GM21528 (cell line): ENCODE measurements around the gene RALGPS2.
"Not testable (repeated sequence)": the region's sequence is repeated elsewhere in the genome, so short reads cannot be mapped to it uniquely, and the experiment has no call there.

Source experiments
- ATAC-seq: cut with Tn5 transposase; IDR thresholded peaks from one replicate; pipeline ENCODE4 v1.9.1; 2021; ENCODE audit warnings: mild to moderate bottlenecking, moderate library complexity; ENCODE audit not compliant: unreplicated experiment, low FRiP score

Gene RALGPS2

DNA sequence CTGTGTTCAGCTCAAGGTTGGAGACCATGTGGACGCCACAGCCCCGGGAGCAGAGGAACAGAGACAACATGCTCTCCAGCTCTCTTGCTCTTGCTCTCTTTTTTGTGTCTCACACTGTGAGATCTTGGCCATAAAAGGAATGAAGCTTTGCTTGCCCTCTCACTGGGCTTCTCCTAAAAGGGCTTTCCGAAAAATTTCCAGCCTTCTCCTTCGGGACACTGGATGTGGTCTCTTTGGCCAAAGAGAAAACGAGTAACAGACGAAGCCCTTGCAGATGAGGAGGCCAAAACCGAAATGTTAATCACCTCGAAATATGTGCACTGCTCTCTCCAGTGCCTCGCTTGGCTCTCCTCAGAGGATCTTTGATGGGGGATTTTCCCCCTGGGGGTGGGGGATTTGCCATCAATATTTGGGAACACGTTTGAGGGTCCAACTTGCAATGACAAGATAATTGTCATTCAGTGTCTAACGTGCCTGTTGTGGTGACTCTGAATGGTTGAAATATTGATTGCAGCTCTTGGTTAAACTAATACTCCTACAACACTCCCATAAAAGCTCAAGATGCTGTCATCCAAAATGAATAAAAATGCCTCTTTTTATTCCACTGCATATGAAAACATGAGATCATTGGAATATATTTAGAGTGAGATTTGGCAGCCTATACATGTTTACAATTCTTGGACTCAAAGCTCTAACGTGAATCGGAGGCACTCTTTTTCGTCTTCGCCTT, 214.5 kb downstream of the RALGPS2 start:
- no peak for ATAC-seq

- no peak for ATAC-seq
These were observed 215.2 kb downstream of the RALGPS2 start for GRCh38 chr1:178940068-178940765.

GRCh38 chr1:178941261-178941689, 216.2 kb downstream of the RALGPS2 start:
- no peak for ATAC-seq

GRCh38 chr1:178941849-178942248, 216.8 kb downstream of the RALGPS2 start:
- ATAC-seq, result no peak

DNA sequence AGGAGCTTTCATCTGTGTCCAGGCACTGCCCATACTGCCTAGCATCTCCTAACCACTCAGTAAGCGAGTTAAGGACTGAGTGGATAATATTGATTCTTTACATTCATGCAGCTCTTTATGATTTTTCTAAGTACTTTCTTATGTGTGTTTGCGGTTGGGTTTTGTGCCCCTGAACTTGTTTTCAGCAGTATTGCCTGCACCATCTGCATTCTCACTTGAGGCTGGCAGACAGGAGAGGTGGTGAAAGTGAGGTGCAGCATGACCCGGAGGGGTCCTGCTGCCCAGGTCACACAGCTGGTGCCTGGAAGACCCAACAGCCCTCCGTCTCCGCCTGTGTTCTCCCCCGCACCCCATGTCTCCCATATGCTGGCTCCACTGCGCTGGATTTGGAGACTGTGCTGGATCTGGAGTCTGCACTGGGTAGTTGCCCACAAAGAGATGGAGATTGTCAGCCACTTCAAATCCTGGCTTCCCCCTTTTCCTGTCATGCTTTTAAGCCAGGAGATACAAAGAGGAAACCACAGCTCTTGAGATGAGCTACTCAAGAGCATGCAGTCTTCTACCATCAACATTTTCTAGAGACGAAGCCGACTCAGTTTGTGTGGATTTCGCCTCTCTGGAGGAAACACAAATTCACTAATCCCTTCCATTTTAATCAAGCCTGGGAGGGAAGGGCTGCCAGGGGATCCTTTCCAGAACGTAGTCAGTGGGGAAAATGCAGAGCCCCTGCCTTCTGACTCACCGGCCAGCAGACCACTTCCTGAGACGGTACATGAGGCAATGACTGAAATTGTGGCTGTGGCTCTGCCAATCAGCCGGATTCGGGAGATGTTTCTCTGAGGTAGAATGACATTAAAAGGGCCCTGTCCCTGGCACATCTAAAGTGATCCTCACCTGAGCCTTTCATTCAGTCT, 217.5 kb downstream of the RALGPS2 start:
- no peak for ATAC-seq

DNA sequence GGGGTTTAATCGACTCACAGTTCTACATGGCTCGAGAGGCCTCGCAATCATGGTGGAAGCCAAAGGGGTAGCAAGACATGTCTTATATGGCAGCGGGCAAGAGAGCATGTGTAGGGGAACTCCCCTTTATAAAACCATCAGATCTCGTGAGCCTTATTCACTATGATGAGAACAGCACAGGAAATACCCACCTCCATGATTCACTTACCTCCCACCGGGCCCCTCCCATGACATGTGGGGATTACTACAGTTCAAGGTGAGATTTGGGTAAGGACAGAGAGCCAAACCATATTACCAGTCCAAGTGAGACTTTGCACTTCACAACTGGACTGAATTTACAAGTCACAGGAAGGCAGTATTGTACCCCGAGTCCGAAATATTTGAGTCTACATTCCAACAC, 219.7 kb downstream of the RALGPS2 start:
- ATAC-seq, result no peak

- no peak for ATAC-seq
These were observed 220.8 kb downstream of the RALGPS2 start for GRCh38 chr1:178945763-178946266.

GRCh38 chr1:178946416-178946815, 221.4 kb downstream of the RALGPS2 start:
- no peak for ATAC-seq

DNA sequence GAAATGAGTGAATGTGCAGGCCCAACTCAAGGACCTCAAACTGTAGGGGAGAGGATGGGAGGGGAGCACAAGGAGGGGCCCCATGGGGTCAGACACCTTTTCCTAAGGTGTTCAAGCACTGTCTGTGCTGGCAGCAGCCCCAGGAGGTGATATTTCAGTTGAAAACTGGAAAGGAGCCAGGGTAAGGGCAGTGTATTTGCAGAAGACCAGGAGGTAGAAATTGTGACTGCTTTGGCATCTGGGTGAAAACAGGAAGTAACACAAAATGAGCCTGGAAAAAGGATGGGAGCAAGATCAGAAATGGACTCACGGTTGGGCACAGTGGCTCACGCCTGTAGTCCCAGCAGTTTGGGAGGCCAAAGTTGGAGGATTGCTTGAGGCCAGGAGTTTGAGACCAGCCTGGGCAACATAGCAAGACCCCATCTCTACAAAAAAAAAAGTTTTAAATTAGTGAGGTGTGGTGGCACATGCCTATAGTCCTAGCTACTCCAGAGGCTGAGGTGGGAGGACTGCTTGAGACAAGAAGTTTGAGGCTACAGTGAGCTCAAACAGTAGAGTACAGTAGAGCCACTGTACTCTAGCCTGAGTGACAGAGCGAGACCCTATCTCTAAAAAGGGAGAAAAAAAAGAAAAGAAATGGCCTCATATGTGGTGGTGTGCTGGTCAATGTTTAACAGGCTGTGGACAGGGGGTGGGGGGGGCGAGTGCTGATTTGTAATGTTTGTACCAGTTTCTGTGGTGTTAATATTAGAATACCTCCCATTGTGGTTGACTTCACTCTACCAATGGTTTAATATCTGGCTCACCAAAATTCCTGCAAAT, 222.0 kb downstream of the RALGPS2 start:
- no peak for ATAC-seq

- no peak for ATAC-seq
These were observed 222.6 kb downstream of the RALGPS2 start for GRCh38 chr1:178947677-178947981.

- ATAC-seq, result no peak
These were observed 223.6 kb downstream of the RALGPS2 start for GRCh38 chr1:178948676-178949075.

- not testable (repeated sequence) for ATAC-seq
These were observed 224.8 kb downstream of the RALGPS2 start for GRCh38 chr1:178949866-178950265.

GRCh38 chr1:178951600-178951999, 226.6 kb downstream of the RALGPS2 start:
- ATAC-seq, result no peak

DNA sequence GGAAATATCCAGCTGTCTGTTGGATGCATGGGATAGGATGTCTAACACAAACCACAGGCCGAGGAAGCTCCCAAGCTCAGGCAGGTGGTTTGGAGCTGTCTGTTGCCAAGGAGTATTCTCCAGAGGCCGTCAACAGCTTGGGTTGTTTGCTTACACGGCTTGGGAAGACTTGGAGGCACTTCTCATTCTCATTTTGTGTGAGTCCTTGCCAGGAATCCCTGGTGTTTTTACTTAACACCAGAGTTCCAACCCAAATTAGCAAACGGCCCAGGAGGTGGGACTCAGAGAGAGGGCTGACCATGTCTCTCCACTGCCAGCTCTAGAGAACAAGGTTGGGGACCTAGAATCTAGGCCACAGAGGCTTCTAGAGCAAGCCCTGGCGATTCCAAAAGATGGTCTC, 228.0 kb downstream of the RALGPS2 start:
- no peak for ATAC-seq

- ATAC-seq, result no peak
These were observed 228.7 kb downstream of the RALGPS2 start for GRCh38 chr1:178953538-178954324.

DNA sequence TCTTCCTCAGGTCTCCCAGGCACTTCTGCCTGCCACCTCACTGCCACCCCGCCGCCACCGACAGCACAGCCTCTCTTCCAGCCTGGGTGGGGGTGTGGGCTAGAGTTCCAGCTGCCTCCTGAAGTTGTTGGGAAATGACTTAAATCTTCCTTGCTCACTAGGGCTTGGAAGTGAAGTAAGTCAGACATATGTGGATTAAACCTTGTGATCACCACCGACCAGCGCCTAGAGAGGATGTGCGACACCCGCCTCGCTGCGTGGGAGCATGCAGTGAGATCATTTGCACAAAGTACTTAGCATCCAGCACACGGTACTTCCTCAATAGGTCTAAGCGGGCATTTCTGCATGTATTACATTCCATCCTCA, 229.3 kb downstream of the RALGPS2 start:
- no peak for ATAC-seq

GRCh38 chr1:178954937-178955336, 229.9 kb downstream of the RALGPS2 start:
- ATAC-seq, result no peak

DNA sequence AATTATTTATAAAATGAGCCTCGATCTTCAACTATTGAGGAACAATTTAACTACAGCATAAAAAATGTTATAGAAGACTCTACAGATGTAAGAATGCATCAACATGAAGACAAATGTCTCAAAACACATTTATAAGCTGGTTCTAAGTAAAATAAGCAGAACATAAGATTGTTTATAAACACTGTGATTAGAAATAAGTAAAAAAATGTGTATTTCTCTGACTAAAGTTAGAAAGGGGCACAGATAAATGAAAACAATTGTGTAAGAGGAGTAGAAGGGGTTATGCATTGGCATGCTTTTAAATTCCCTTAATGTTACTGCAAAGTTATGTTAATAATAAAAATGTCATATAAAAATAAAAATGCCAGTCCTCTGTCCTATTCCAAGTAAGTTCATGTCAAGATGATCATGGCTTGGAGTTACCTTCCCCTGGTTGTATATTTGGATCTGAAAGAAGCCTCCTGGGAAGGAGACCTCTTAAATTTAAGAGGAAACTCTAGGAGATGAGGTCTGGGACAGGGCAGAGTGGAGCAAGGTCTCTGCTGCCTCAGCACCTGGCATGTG, 230.4 kb downstream of the RALGPS2 start:
- no peak for ATAC-seq

DNA sequence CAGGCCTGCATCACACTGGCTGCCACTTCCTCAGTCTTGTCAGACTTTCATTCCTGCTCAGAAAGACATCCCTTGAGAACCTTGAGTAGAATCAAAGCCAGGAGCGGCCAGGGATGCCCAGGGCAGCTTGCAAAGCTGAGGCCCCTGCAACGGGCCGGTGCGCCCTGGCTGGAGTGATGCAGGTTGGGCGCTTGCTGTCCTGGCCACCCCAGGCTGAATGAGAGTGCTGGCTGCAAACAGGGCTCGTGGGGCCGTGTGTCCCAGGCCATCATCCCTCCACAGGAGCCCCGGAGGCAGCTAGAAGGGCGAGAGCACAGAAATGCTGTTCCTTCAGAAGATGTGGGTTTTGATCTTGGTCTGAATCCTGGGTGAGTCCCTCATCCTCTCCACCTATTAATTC, 233.4 kb downstream of the RALGPS2 start:
- no peak for ATAC-seq
